WTC11 (cell line): ENCODE data around the gene RBFOX2.

Source experiments
- ATF1 ChIP-seq: sonication (generic); formaldehyde crosslinking; IDR thresholded peaks from 2 replicates; pipeline ENCODE4 v1.8.1; 2023; ENCODE audit warnings: mild to moderate bottlenecking, moderate library complexity, missing genetic modification reagents
- CTCF ChIP-seq: fragments of 200-600 bp; IDR thresholded peaks from 2 replicates; pipeline ENCODE4 v1.8.0; 2022; ENCODE audit warnings: antibody characterized with exemption
- NFE2L1 ChIP-seq: sonication (generic); formaldehyde crosslinking; IDR thresholded peaks from 2 replicates; pipeline ENCODE4 v1.8.1; 2023; ENCODE audit warnings: missing genetic modification reagents

GRCh38 chr22:36027935-36028645, 534 bp downstream of the RBFOX2 start:
- TF ChIP-seq ATF1, result no peak
- no peak for TF ChIP-seq CTCF
- no peak for TF ChIP-seq NFE2L1 (CRISPR knock-in tag)
